ENCODE results near the gene TCF3.
"Not testable (repeated sequence)": the region's sequence is repeated elsewhere in the genome, so short reads cannot be mapped to it uniquely, and the experiment has no call there.

TCF3 gene

GRCh38 chr19:1652471-1653299, at the start of gene TCF3:
Gene TCF3, minus strand, starts transcription at chr19:1652615. Its CDS starts 2,367 bp downstream, at chr19:1650248.
- Mint-ChIP-seq H3K9me3 (no peaks in the 10 kb centered on the region), H3K27me3 (ENCODE audit: low read depth) (no peaks in the 10 kb centered on the region)

GRCh38 chr19:1700733-1701663, 48.6 kb upstream of the TCF3 start:
- peaks cover 10% of the 10 kb centered on the region for H3K9me3 Mint-ChIP-seq
- H3K4me3 Mint-ChIP-seq: no peak overlapping the region
- no peaks in the 10 kb centered on the region for H3K36me3 Mint-ChIP-seq (ENCODE audit: low read depth)
- peaks cover 19% of the 10 kb centered on the region for H3K27me3 Mint-ChIP-seq (ENCODE audit: low read depth)
- no peak overlapping the region for H3K27ac Mint-ChIP-seq
- peaks cover 4% of the 10 kb centered on the region for H3K4me1 Mint-ChIP-seq (ENCODE audit: low read depth)

More at GRCh38 chr19:1652471-1653299, at the start of gene TCF3:
- Mint-ChIP-seq H3K36me3 (ENCODE audit: low read depth) (no peaks in the 10 kb centered on the region), H3K4me1 (ENCODE audit: low read depth) (peaks cover 14% of the 10 kb centered on the region), H3K27ac (peak within 1 kb of the TSS; percentile 93), H3K4me3 (peak within 1 kb of the TSS; percentile 90)

GRCh38 chr19:1699998-1700732, 47.8 kb upstream of the TCF3 start:
- H3K27ac Mint-ChIP-seq: no peak overlapping the region
- peaks cover 8% of the 10 kb centered on the region for H3K9me3 Mint-ChIP-seq
- H3K4me3 Mint-ChIP-seq: no peak overlapping the region
- H3K36me3 Mint-ChIP-seq (ENCODE audit: low read depth): no peaks in the 10 kb centered on the region
- H3K4me1 Mint-ChIP-seq (ENCODE audit: low read depth): peaks cover 4% of the 10 kb centered on the region
- H3K27me3 Mint-ChIP-seq (ENCODE audit: low read depth): peaks cover 19% of the 10 kb centered on the region

- no peak overlapping the region for H3K27ac Mint-ChIP-seq
- H3K4me1 Mint-ChIP-seq (ENCODE audit: low read depth): peaks cover 4% of the 10 kb centered on the region
- H3K4me3 Mint-ChIP-seq: no peak overlapping the region
- H3K9me3 Mint-ChIP-seq: peaks cover 8% of the 10 kb centered on the region
- H3K36me3 Mint-ChIP-seq (ENCODE audit: low read depth): no peaks in the 10 kb centered on the region
- peaks cover 20% of the 10 kb centered on the region for H3K27me3 Mint-ChIP-seq (ENCODE audit: low read depth)
Observed at GRCh38 chr19:1699386-1699785, 47.0 kb upstream of the TCF3 start.

GRCh38 chr19:1698636-1699035, 46.2 kb upstream of the TCF3 start:
- peaks cover 4% of the 10 kb centered on the region for H3K4me1 Mint-ChIP-seq (ENCODE audit: low read depth)
- no peak overlapping the region for H3K4me3 Mint-ChIP-seq
- H3K27me3 Mint-ChIP-seq (ENCODE audit: low read depth): peaks cover 23% of the 10 kb centered on the region
- H3K36me3 Mint-ChIP-seq (ENCODE audit: low read depth): no peaks in the 10 kb centered on the region
- H3K9me3 Mint-ChIP-seq: peaks cover 8% of the 10 kb centered on the region
- H3K27ac Mint-ChIP-seq: no peak overlapping the region

GRCh38 chr19:1695481-1695880, 43.1 kb upstream of the TCF3 start:
- not testable (repeated sequence) for H3K27ac Mint-ChIP-seq; H3K4me3 Mint-ChIP-seq; H3K27me3 Mint-ChIP-seq (ENCODE audit: low read depth); H3K9me3 Mint-ChIP-seq; H3K36me3 Mint-ChIP-seq (ENCODE audit: low read depth); H3K4me1 Mint-ChIP-seq (ENCODE audit: low read depth)

- no peaks in the 10 kb centered on the region for H3K36me3 Mint-ChIP-seq (ENCODE audit: low read depth)
- H3K9me3 Mint-ChIP-seq: peaks cover 8% of the 10 kb centered on the region
- no peak overlapping the region for H3K27ac Mint-ChIP-seq
- peaks cover 8% of the 10 kb centered on the region for H3K27me3 Mint-ChIP-seq (ENCODE audit: low read depth)
- no peak overlapping the region for H3K4me3 Mint-ChIP-seq
- H3K4me1 Mint-ChIP-seq (ENCODE audit: low read depth): no peaks in the 10 kb centered on the region
Observed at GRCh38 chr19:1691589-1692290, 39.3 kb upstream of the TCF3 start.

GRCh38 chr19:1690699-1691307, 38.4 kb upstream of the TCF3 start:
- H3K9me3 Mint-ChIP-seq: peaks cover 8% of the 10 kb centered on the region
- no peak overlapping the region for H3K4me3 Mint-ChIP-seq
- no peak overlapping the region for H3K27ac Mint-ChIP-seq
- H3K36me3 Mint-ChIP-seq (ENCODE audit: low read depth): no peaks in the 10 kb centered on the region
- no peaks in the 10 kb centered on the region for H3K4me1 Mint-ChIP-seq (ENCODE audit: low read depth)
- H3K27me3 Mint-ChIP-seq (ENCODE audit: low read depth): peaks cover 8% of the 10 kb centered on the region

- not testable (repeated sequence) for H3K4me1 Mint-ChIP-seq (ENCODE audit: low read depth); H3K9me3 Mint-ChIP-seq; H3K36me3 Mint-ChIP-seq (ENCODE audit: low read depth); H3K27me3 Mint-ChIP-seq (ENCODE audit: low read depth); H3K4me3 Mint-ChIP-seq; H3K27ac Mint-ChIP-seq
Observed at GRCh38 chr19:1685785-1686184, 33.4 kb upstream of the TCF3 start.

- H3K9me3 Mint-ChIP-seq: no peaks in the 10 kb centered on the region
- no peak overlapping the region for H3K4me3 Mint-ChIP-seq
- H3K27ac Mint-ChIP-seq: no peak overlapping the region
Observed at GRCh38 chr19:1685046-1685445, 32.6 kb upstream of the TCF3 start.

GRCh38 chr19:1684573-1684912, 32.1 kb upstream of the TCF3 start:
- Mint-ChIP-seq H3K4me3 (no peak overlapping the region), H3K4me1 (ENCODE audit: low read depth) (no peaks in the 10 kb centered on the region), H3K27ac (no peak overlapping the region), H3K9me3 (no peaks in the 10 kb centered on the region), H3K36me3 (ENCODE audit: low read depth) (no peaks in the 10 kb centered on the region), H3K27me3 (ENCODE audit: low read depth) (peaks cover 4% of the 10 kb centered on the region)

More at GRCh38 chr19:1685046-1685445, 32.6 kb upstream of the TCF3 start:
- H3K27me3 Mint-ChIP-seq (ENCODE audit: low read depth): peaks cover 4% of the 10 kb centered on the region
- H3K36me3 Mint-ChIP-seq (ENCODE audit: low read depth): no peaks in the 10 kb centered on the region
- no peaks in the 10 kb centered on the region for H3K4me1 Mint-ChIP-seq (ENCODE audit: low read depth)

- Mint-ChIP-seq H3K4me1 (ENCODE audit: low read depth) (no peaks in the 10 kb centered on the region), H3K27me3 (ENCODE audit: low read depth) (peaks cover 4% of the 10 kb centered on the region), H3K4me3 (no peak overlapping the region), H3K9me3 (no peaks in the 10 kb centered on the region), H3K27ac (no peak overlapping the region), H3K36me3 (ENCODE audit: low read depth) (no peaks in the 10 kb centered on the region)
Observed at GRCh38 chr19:1683869-1684572, 31.6 kb upstream of the TCF3 start.

GRCh38 chr19:1680976-1681375, 28.6 kb upstream of the TCF3 start:
- no peaks in the 10 kb centered on the region for H3K9me3 Mint-ChIP-seq
- peaks cover 21% of the 10 kb centered on the region for H3K27me3 Mint-ChIP-seq (ENCODE audit: low read depth)
- H3K4me1 Mint-ChIP-seq (ENCODE audit: low read depth): no peaks in the 10 kb centered on the region
- H3K36me3 Mint-ChIP-seq (ENCODE audit: low read depth): no peaks in the 10 kb centered on the region
- H3K4me3 Mint-ChIP-seq: no peak overlapping the region
- no peak overlapping the region for H3K27ac Mint-ChIP-seq

Data from T-helper 1 cell treated with Interleukin-12 subunit alpha and Interleukin-12 subunit beta and Interleukin-4 antibody, amounts not matched to agents 30 μg/mL and 1 μg/mL, for 36 hours (primary cell).